Amniotic stem cell (primary cell): ENCODE measurements around the gene PKDCC.
A peak's percentile ranks its signal among the peaks of the same experiment; 100 is the strongest.
"Not testable (repeated sequence)": the region's sequence is repeated elsewhere in the genome, so short reads cannot be mapped to it uniquely, and the experiment has no call there.

Experiments used
- DNase-seq: peaks from one replicate; lab custom pipeline; 2025; lab: John Stamatoyannopoulos, UW

The PKDCC gene

GRCh38 chr2:42065753-42066152 lies 17.9 kb downstream of the PKDCC start:
- not testable (repeated sequence) for DNase-seq

GRCh38 chr2:42067001-42067400 lies 19.2 kb downstream of the PKDCC start:
- not testable (repeated sequence) for DNase-seq

GRCh38 chr2:42067521-42067920 lies 19.7 kb downstream of the PKDCC start:
- no peak for DNase-seq

- DNase-seq, result no peak
Observed at GRCh38 chr2:42068571-42069178, 20.9 kb downstream of the PKDCC start.

- DNase-seq, result no peak
Observed at GRCh38 chr2:42069568-42069967, 21.7 kb downstream of the PKDCC start.

GRCh38 chr2:42071791-42072190 lies 24.0 kb downstream of the PKDCC start:
- no peak for DNase-seq

GRCh38 chr2:42072349-42073118 lies 24.7 kb downstream of the PKDCC start:
- DNase-seq, result no peak

- no peak for DNase-seq
Observed at GRCh38 chr2:42073739-42074503, 26.1 kb downstream of the PKDCC start.

GRCh38 chr2:42074661-42075060 lies 26.8 kb downstream of the PKDCC start:
- DNase-seq, result no peak

- no peak for DNase-seq
Observed at GRCh38 chr2:42076357-42077225, 28.8 kb downstream of the PKDCC start.

- no peak for DNase-seq
Observed at GRCh38 chr2:42077343-42077742, 29.5 kb downstream of the PKDCC start.

GRCh38 chr2:42079737-42080287 lies 32.0 kb downstream of the PKDCC start:
- no peak for DNase-seq

- DNase-seq, result not testable (repeated sequence)
Observed at GRCh38 chr2:42081151-42081550, 33.3 kb downstream of the PKDCC start.

- DNase-seq, result no peak
Observed at GRCh38 chr2:42082016-42082415, 34.2 kb downstream of the PKDCC start.

GRCh38 chr2:42084231-42084671 lies 36.4 kb downstream of the PKDCC start:
- no peak for DNase-seq

GRCh38 chr2:42085070-42085469 lies 37.2 kb downstream of the PKDCC start:
- not testable (repeated sequence) for DNase-seq

- DNase-seq, result no peak
Observed at GRCh38 chr2:42085706-42086487, 38.1 kb downstream of the PKDCC start.

- DNase-seq, result peak; percentile 31
Observed at GRCh38 chr2:42086500-42086953, 38.7 kb downstream of the PKDCC start.

GRCh38 chr2:42087137-42087856 lies 39.5 kb downstream of the PKDCC start:
- no peak for DNase-seq

GRCh38 chr2:42087857-42088195 lies 40.0 kb downstream of the PKDCC start:
- DNase-seq, result no peak
